Hepatocyte (in vitro differentiated cells): ENCODE results near the gene HS3ST5.

ENCODE experiments used
- EZH2 ChIP-seq: fragments of 200-600 bp; sonication (generic); IDR thresholded peaks from 2 replicates; pipeline ENCODE4 v1.6.1; 2016; ENCODE audit warnings: antibody characterized with exemption, mild to moderate bottlenecking, borderline replicate concordance
- TF ChIP-seq, protein P1 (sequence below): fragments of 200-600 bp; sonication (generic); IDR thresholded peaks from 2 replicates; pipeline ENCODE4 v1.5.1; 2016; ENCODE audit warnings: antibody characterized with exemption, mild to moderate bottlenecking; ENCODE audit not compliant: poor library complexity

GRCh38 chr6:114390176-114390575, 47.4 kb upstream of the HS3ST5 start:
- TF ChIP-seq, protein P1, sequence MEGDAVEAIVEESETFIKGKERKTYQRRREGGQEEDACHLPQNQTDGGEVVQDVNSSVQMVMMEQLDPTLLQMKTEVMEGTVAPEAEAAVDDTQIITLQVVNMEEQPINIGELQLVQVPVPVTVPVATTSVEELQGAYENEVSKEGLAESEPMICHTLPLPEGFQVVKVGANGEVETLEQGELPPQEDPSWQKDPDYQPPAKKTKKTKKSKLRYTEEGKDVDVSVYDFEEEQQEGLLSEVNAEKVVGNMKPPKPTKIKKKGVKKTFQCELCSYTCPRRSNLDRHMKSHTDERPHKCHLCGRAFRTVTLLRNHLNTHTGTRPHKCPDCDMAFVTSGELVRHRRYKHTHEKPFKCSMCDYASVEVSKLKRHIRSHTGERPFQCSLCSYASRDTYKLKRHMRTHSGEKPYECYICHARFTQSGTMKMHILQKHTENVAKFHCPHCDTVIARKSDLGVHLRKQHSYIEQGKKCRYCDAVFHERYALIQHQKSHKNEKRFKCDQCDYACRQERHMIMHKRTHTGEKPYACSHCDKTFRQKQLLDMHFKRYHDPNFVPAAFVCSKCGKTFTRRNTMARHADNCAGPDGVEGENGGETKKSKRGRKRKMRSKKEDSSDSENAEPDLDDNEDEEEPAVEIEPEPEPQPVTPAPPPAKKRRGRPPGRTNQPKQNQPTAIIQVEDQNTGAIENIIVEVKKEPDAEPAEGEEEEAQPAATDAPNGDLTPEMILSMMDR: no peak
- no peak for TF ChIP-seq EZH2
